WTC11 (cell line): ENCODE results near the gene SSH3.

ENCODE experiments used
- AR ChIP-seq: fragments of 250-450 bp; sonication (Bioruptor Pico); IDR thresholded peaks from 2 replicates; pipeline ENCODE4 v1.9.0; 2021; ENCODE audit warnings: mild to moderate bottlenecking
- CREB1 ChIP-seq: sonication (generic); formaldehyde crosslinking; IDR thresholded peaks from 2 replicates; pipeline ENCODE4 v1.8.0; 2023; ENCODE audit warnings: mild to moderate bottlenecking, missing genetic modification reagents
- CTCF ChIP-seq: fragments of 200-600 bp; IDR thresholded peaks from 2 replicates; pipeline ENCODE4 v1.8.0; 2022; ENCODE audit warnings: antibody characterized with exemption
- SMAD3 ChIP-seq: sonication (generic); formaldehyde crosslinking; IDR thresholded peaks from 2 replicates; pipeline ENCODE4 v1.8.0; 2022; ENCODE audit warnings: missing genetic modification reagents, mild to moderate bottlenecking, borderline replicate concordance
- ZNF121 ChIP-seq: sonication (generic); formaldehyde crosslinking; IDR thresholded peaks from 2 replicates; pipeline ENCODE4 v1.8.0; 2023; ENCODE audit warnings: missing genetic modification reagents

DNA sequence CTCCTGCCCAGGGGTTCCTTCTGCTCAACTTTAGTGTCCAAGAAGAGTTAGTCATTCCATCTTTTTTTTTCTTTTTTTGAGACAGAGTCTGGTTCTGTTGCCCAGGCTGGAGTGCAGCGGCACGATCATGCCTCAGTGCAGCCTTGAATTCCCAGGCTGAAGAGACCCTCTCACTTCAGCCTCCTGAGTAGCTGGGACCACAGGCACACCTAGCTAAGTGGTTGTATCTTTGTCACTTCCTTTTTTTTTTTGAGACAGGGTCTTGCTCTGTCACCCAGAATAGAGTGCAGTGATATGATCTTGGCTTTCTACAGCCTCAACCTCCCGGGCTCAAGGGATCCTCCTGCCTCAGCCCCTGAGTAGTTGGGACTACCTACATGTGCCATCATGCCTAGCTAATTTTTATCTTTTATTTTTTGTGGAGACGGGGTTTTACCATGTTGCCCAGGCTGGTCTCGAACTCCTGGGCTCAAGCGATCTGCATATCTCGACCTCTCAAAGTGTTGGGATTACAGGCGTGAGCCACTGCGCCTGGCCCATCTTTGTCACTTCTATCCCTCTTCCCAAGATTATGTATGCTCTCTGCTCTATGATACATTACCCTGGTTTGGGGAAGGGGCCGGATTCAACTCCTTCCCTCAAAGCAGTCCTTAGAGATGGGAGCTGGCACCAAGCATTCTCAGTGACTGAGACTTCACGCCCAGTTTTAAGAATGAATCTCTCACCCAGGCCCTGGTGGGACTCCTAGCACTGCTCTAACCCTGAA lies 10.0 kb downstream of the SSH3 start:
- TF ChIP-seq CTCF (no peak), CREB1 (CRISPR knock-in tag) (no peak), SMAD3 (CRISPR knock-in tag) (no peak), ZNF121 (no peak), AR (no peak)
